Adrenal gland (tissue), 12 donors: ENCODE results near the gene C19orf25. TPM values are rescaled to one million over a fixed set of nuclear protein-coding genes. Genes with fewer than 3 reads are reported as not detected.

Experiments
- DNase-seq, 7 donors: peaks; one replicate each; pipeline ENCODE4 v3.0.0-alpha.2; 2019 to 2020
- H3K27ac ChIP-seq, 5 donors: fragments of 200-600 bp; sonication (generic) in 4 of 5; 1 replicate in 3 of 5; 2 replicates in 2 of 5; pipeline versions ENCODE4 v1.5.1 to v1.8.0; 2016 to 2020; ENCODE audit warnings: mild to moderate bottlenecking in 1 of 5
- H3K27me3 ChIP-seq: fragments of 200-600 bp; 2 replicates; pipeline ENCODE4 v1.8.0; 2021
- H3K36me3 ChIP-seq, 2 donors: fragments of 200-600 bp; replicated peaks in 1 of 2; 1 replicate in 1 of 2; 2 replicates in 1 of 2; pipeline versions ENCODE4 v1.5.1 to v1.8.0; 2018 to 2022
- H3K4me1 ChIP-seq, 2 donors: fragments of 200-600 bp; replicated peaks in 1 of 2; 1 replicate in 1 of 2; 2 replicates in 1 of 2; pipeline versions ENCODE4 v1.5.1 to v1.8.0; 2018 to 2021
- H3K4me3 ChIP-seq, 4 donors: fragments of 200-600 bp; sonication (generic) in 3 of 4; one replicate each; pipeline ENCODE4 v1.5.1; 2016 to 2018
- H3K9me3 ChIP-seq, 3 donors: fragments of 200-600 bp; sonication (generic) in 1 of 3; replicated peaks in 1 of 3; 1 replicate in 2 of 3; 2 replicates in 1 of 3; pipeline versions ENCODE4 v1.5.1 to v1.8.0; 2016 to 2021
- CTCF ChIP-seq, 6 experiments: fragments of 450-650 bp in 4 of 6; fragments of 200-600 bp in 2 of 6; sonication (generic) in 1 of 6; IDR thresholded peaks; 1 replicate in 5 of 6; 2 replicates in 1 of 6; pipeline versions ENCODE4 v1.5.1 to v1.8.0; 2016 to 2021; ENCODE audit warnings: antibody characterized with exemption in 6 of 6, mild to moderate bottlenecking in 2 of 6, moderate library complexity in 1 of 6
- POLR2A ChIP-seq, 2 donors: fragments of 450-650 bp; IDR thresholded peaks; one replicate each; pipeline ENCODE4 v1.6.1; 2017; ENCODE audit warnings: antibody characterized with exemption in 2 of 2, mild to moderate bottlenecking in 2 of 2, moderate library complexity in 1 of 2
- WGBS, 4 donors: extraction: QIAGEN DNeasy Blood & Tissue Kit in 2 of 4; methylation state at CpG; one replicate each; pipeline versions ENCODE4 v1.1.5 to v1.1.7; 2013 to 2017; 5-methylcytosine and 5-hydroxymethylcytosine counted together
- intact Hi-C, 2 donors: fragments of 100-400 bp; cut with DNase I; formaldehyde crosslinking; loops; one replicate each; pipeline versions ENCODE4 v1.14.1 to v1.15.0; 2022 to 2023
- polyA plus RNA-seq, 3 donors: library from polyadenylated mRNA; stranded (reverse); fragments of 200-250 nt in 2 of 3; fragments of 350-450 nt in 1 of 3; fragmentation: Illumina TruSeq in 1 of 3; extraction: RNeasy Lipid Tissue Mini Kit (QIAGEN cat#74804) in 1 of 3; gene quantifications; one replicate each; pipeline ENCODE4 v1.2.3, GENCODE V29; 2013 to 2014
- total RNA-seq, 9 donors: library from RNA; depleted of rRNA in 4 of 9; stranded (reverse); fragments of >200 nt in 4 of 9; fragments of 120-200 nt in 1 of 9; fragmentation: NEBNext Ultra II Directional in 1 of 9; extraction: Animal tissue kit (Norgen Biotek cat#: 25700) in 1 of 9; gene quantifications; one replicate each; pipeline versions ENCODE4 v1.1.0 to v1.2.4, GENCODE V29; 2013 to 2023
- donor health status: healthy with polysubstance abuse.
- donor health status: Bipolar disorder and iron deficiency.
- donor health status: DM: yes; HTN: yes; CAD: no.
- donor health status: DM: no; HTN: no; CAD: no.
- donor health status: DM: no; HTN: no; CAD: no.
- donor health status: DM: yes; HTN: yes; CAD: no.

C19orf25 gene
- total and polyA plus RNA-seq, 12 donors = 6.0 to 60.4 (median 34.7) TPM

DNA sequence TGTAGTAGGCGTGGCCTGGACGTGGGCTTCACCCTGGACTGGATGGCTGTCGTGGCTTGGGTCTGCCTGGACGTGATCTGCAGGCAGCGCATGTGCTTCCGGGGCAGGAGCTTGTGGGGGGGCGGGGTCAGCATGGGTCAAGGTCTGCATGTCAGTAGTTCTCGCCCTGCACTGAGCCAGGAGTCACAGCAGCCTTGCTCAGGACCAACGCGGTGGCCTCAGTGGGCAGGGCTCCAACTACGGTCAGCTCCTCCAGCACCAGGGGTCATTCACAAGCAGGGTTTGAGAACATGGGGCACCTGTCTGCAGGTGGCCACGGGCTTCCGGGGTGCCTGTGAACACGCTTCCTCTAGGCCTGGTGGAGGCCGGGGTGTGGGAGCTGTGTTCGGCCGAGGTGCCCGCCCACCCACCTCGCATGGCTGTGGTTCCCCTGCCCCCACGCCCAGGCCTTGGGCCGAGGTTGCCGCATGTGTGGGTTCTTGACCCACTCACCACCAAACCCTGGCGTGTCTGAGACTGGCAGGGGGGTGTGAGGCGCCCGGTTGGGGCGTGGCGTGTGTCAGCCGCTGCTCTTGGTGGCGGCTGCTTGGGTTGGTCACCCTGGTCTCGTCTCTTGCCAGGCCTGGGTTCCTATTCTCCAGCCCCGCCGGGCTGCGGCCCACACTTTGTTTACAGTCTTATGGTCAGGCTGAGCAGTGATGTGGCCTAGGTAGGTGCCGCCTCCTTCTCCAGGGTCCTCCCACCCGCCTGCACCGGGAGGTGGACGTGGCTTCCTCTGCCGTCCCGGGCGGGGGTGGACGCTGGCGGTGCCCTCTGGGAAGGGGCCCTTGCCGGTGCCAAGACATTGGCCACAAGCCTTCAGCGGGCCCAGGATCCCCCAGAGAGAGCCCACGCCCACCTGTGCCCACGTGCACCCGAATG lies 45.6 kb downstream of the C19orf25 start:
- Histone ChIP-seq H3K4me3 (no peak overlapping the region), H3K36me3 (peaks cover 0 to 72% of the 10 kb centered on the region in 2 donors), H3K4me1 (peaks cover 8 to 14% of the 10 kb centered on the region in 2 donors), H3K27ac (no peak overlapping the region), H3K27me3 (no peaks in the 10 kb centered on the region), H3K9me3 (no peaks in the 10 kb centered on the region)
- intact Hi-C loops = loop anchor here in 1 of 2 donors (10.0 kb wide), 1 partner anchor 159 kb away; the partner anchor contains the start of gene FAM174C
- no peak for TF ChIP-seq CTCF (IDR thresholded peaks at IDR 0.05)
- no peak for TF ChIP-seq POLR2A (IDR thresholded peaks at IDR 0.05)
- WGBS, 4 donors = 82 to 91% (median 86%) methylated on average over 15 to 47 of the region's 47 CpGs
- DNase-seq = no peak

GRCh38 chr19:1432507-1432887 lies 46.5 kb downstream of the C19orf25 start:
- Histone ChIP-seq H3K27ac (no peak overlapping the region), H3K4me3 (no peak overlapping the region), H3K27me3 (no peaks in the 10 kb centered on the region), H3K4me1 (peaks cover 8 to 14% of the 10 kb centered on the region in 2 donors), H3K36me3 (peaks cover 0 to 77% of the 10 kb centered on the region in 2 donors), H3K9me3 (no peaks in the 10 kb centered on the region)
- no peak for TF ChIP-seq CTCF (IDR thresholded peaks at IDR 0.05)
- TF ChIP-seq POLR2A (IDR thresholded peaks at IDR 0.05) = no peak
- no peak for DNase-seq
- WGBS, 4 donors = 87 to 96% (median 90%) methylated on average over 16 of the region's 16 CpGs
- intact Hi-C loops = loop anchor here in 1 of 2 donors (10.0 kb wide), 1 partner anchor 158 kb away; the partner anchor contains the start of gene FAM174C

DNA sequence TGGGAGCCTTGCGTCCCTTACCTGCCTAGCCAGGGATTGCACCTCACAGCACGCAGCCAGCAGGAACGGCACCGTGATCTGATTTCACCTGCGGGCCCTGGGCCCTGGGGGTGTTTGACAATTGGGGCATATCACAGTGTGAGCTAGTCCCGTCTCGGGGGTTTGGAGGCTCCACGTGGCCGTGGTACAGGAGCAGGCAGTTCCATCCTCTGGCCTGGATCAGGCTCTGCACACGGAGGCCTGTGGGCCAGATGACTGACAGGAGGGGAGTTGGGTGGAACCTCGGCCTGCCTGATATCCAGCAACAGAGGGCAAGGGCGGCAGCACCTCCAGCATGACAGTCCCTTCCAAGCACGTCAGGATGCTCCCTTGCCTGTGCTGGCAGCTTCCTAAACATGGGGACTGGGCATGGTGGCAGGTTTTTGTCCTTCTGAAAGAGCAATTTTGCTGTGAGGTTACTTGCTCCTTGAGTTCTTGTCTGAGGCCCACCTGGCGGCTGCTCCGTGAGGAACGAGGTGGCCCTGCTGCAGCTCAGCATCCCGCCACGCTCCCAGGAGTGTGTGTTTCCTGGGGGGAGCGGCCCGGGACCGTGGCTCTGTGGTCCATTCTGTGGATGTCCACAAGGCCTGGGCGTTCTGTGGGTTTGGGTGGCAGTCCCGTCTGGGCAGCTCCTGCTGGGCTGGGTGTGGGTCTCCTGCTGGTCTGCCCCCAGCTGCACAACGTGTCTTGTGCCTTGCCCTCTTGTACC lies 47.1 kb downstream of the C19orf25 start:
- H3K36me3 ChIP-seq = peaks cover 0 to 77% of the 10 kb centered on the region in 2 donors
- no peak overlapping the region for H3K4me3 ChIP-seq
- 84 to 94% (median 91%) methylated on average over 12 to 24 of the region's 24 CpGs for WGBS, 4 donors
- intact Hi-C loops = loop anchor here in 1 of 2 donors (10.0 kb wide), 1 partner anchor 157 kb away; the partner anchor contains the start of gene FAM174C
- DNase-seq = no peak
- TF ChIP-seq CTCF (IDR thresholded peaks at IDR 0.05) = no peak
- TF ChIP-seq POLR2A (IDR thresholded peaks at IDR 0.05) = no peak
- no peaks in the 10 kb centered on the region for H3K9me3 ChIP-seq
- H3K27me3 ChIP-seq = no peaks in the 10 kb centered on the region
- peaks cover 8 to 14% of the 10 kb centered on the region in 2 donors for H3K4me1 ChIP-seq
- H3K27ac ChIP-seq = no peak overlapping the region

DNA sequence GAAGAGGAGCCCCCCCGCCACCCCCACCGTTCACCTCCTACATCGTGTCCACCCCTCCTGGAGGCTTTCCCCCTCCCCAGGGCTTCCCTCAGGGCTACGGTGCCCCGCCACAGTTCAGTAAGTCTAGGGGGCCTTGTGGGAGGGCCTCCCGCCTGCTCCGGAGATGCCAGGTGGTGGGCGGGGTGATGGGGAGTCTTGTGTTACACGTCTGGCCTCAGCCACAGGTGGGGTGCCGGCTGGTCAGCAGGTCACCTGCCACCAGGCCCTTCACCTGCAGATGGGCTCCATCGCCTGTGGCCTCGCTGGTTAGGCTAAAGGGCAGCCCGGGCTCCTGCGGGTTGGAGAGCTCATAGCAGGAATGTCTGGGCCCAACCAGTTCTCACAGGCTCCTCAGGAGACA lies 48.8 kb downstream of the C19orf25 start:
- H3K4me3 ChIP-seq = no peak overlapping the region
- no peak for DNase-seq
- no peaks in the 10 kb centered on the region for H3K27me3 ChIP-seq
- H3K36me3 ChIP-seq = peaks cover 0 to 82% of the 10 kb centered on the region in 2 donors
- WGBS, 4 donors = 86 to 93% (median 92%) methylated on average over 2 to 14 of the region's 14 CpGs
- intact Hi-C loops = loop anchor here in 1 of 2 donors (10.0 kb wide), 1 partner anchor 155 kb away; the partner anchor contains the start of gene FAM174C
- H3K27ac ChIP-seq = peak overlapping the region in 4 of 5 donors; percentile 7 to 72 (median 42)
- H3K9me3 ChIP-seq = no peaks in the 10 kb centered on the region
- H3K4me1 ChIP-seq = peaks cover 8 to 16% of the 10 kb centered on the region in 2 donors
- no peak for TF ChIP-seq CTCF (IDR thresholded peaks at IDR 0.05)
- TF ChIP-seq POLR2A (IDR thresholded peaks at IDR 0.05) = no peak
